Hepatocyte (in vitro differentiated cells): ENCODE results near the gene ETFB.
"Not testable (repeated sequence)": the region's sequence is repeated elsewhere in the genome, so short reads cannot be mapped to it uniquely, and the experiment has no call there.

Source experiments
- EZH2phosphoT487 ChIP-seq: fragments of 200-600 bp; sonication (generic); IDR thresholded peaks from one replicate; pipeline ENCODE4 v1.6.1; 2018; ENCODE audit warnings: antibody characterized with exemption, mild to moderate bottlenecking, low read depth, moderate library complexity; ENCODE audit not compliant: unreplicated experiment, severe bottlenecking
- TF ChIP-seq, protein P1 (sequence below): fragments of 200-600 bp; sonication (generic); IDR thresholded peaks from 2 replicates; pipeline ENCODE4 v1.5.1; 2016; ENCODE audit warnings: antibody characterized with exemption, mild to moderate bottlenecking; ENCODE audit not compliant: poor library complexity

DNA sequence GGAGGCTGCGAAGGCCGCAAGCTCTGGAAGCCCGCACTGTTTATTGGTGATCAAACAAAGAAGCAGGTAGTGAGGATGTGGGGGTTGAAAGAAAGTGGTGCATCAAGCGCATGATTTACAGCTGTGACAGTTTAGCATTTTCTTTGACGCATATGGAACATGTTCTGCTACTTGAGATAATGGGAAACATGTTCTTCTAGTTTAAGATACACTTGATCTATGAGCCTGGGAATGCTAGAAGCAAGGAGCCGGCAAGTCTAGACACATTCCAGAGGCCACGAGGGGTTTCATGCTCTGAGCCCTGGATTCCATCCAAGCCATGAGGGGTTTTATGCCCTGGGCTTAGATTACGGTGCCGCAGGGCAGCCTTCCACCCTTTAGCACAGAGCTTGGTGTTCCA lies 31.3 kb upstream of the ETFB start:
- TF ChIP-seq, protein P1, sequence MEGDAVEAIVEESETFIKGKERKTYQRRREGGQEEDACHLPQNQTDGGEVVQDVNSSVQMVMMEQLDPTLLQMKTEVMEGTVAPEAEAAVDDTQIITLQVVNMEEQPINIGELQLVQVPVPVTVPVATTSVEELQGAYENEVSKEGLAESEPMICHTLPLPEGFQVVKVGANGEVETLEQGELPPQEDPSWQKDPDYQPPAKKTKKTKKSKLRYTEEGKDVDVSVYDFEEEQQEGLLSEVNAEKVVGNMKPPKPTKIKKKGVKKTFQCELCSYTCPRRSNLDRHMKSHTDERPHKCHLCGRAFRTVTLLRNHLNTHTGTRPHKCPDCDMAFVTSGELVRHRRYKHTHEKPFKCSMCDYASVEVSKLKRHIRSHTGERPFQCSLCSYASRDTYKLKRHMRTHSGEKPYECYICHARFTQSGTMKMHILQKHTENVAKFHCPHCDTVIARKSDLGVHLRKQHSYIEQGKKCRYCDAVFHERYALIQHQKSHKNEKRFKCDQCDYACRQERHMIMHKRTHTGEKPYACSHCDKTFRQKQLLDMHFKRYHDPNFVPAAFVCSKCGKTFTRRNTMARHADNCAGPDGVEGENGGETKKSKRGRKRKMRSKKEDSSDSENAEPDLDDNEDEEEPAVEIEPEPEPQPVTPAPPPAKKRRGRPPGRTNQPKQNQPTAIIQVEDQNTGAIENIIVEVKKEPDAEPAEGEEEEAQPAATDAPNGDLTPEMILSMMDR, result not testable (repeated sequence)
- not testable (repeated sequence) for TF ChIP-seq EZH2phosphoT487
